Erythroblast (primary cell): ENCODE results near the gene BCL7A.
A peak's percentile ranks its signal among the peaks of the same experiment; 100 is the strongest.

ENCODE experiments used
- DNase-seq, 2 experiments: peaks; one replicate each; lab custom pipeline; 2025; lab: John Stamatoyannopoulos, UW
- GATA1 ChIP-seq: IDR thresholded peaks from 2 replicates; pipeline ENCODE4 v1.6.1; 2011; ENCODE audit warnings: low read depth, mild to moderate bottlenecking, control low read depth, low read length, moderate library complexity
- POLR2A ChIP-seq: IDR thresholded peaks from 2 replicates; pipeline ENCODE4 v1.6.1; 2011; ENCODE audit warnings: mild to moderate bottlenecking, low read length

The BCL7A gene

GRCh38 chr12:122079033-122079531 lies 57.4 kb downstream of the BCL7A start:
- peak; percentile 70 to 84 for DNase-seq
- TF ChIP-seq POLR2A (no peak), GATA1 (no peak)

- TF ChIP-seq POLR2A (no peak), GATA1 (no peak)
- peak; percentile 66 to 78 for DNase-seq
Measured at GRCh38 chr12:122079532-122080081, 57.9 kb downstream of the BCL7A start.

- peak; percentile 68 to 75 for DNase-seq
- TF ChIP-seq GATA1, result no peak
- TF ChIP-seq POLR2A, result peak; percentile 54
Measured at GRCh38 chr12:122080149-122081082, 58.7 kb downstream of the BCL7A start.

- peak; percentile 84 to 88 for DNase-seq
- TF ChIP-seq GATA1 (no peak), POLR2A (no peak)
Measured at GRCh38 chr12:122081083-122081696, 59.5 kb downstream of the BCL7A start.

- DNase-seq, result peak; percentile 47 to 67
- TF ChIP-seq POLR2A (no peak), GATA1 (no peak)
Measured at GRCh38 chr12:122081697-122082221, 60.1 kb downstream of the BCL7A start.

GRCh38 chr12:122082621-122083356 lies 61.1 kb downstream of the BCL7A start:
- peak; percentile 71 to 80 for DNase-seq
- TF ChIP-seq POLR2A (peak; percentile 56), GATA1 (no peak)

- no peak for TF ChIP-seq POLR2A
- no peak for TF ChIP-seq GATA1
Measured at GRCh38 chr12:122084857-122085405, 63.2 kb downstream of the BCL7A start.

GRCh38 chr12:122085591-122085990 lies 63.9 kb downstream of the BCL7A start:
- DNase-seq, result peak; percentile 75 to 91
- TF ChIP-seq GATA1 (no peak), POLR2A (no peak)

More at GRCh38 chr12:122084857-122085405, 63.2 kb downstream of the BCL7A start:
- DNase-seq, result no peak

- DNase-seq, result no peak
- TF ChIP-seq POLR2A, result peak; percentile 2
- TF ChIP-seq GATA1, result no peak
Measured at GRCh38 chr12:122086116-122086515, 64.4 kb downstream of the BCL7A start.

- peak in 1 of 2 experiments; percentile 44 for DNase-seq
- TF ChIP-seq GATA1 (no peak), POLR2A (no peak)
Measured at GRCh38 chr12:122086641-122087285, 65.1 kb downstream of the BCL7A start.

GRCh38 chr12:122087431-122088178 lies 65.9 kb downstream of the BCL7A start:
- peak in 1 of 2 experiments; percentile 23 for DNase-seq
- no peak for TF ChIP-seq GATA1
- no peak for TF ChIP-seq POLR2A
